Mesothelial cell of epicardium (in vitro differentiated cells): ENCODE data around the gene MED25. TPM values are rescaled to one million over a fixed set of nuclear protein-coding genes. Genes with fewer than 3 reads are reported as not detected.
A peak's percentile ranks its signal among the peaks of the same experiment; 100 is the strongest.

Source experiments
- DNase-seq, 2 experiments: peaks; one replicate each; pipeline ENCODE4 v3.0.0; 2021; ENCODE audit warnings: low spot score in 2 of 2; ENCODE audit not compliant: unreplicated experiment in 2 of 2
- H3K27ac Mint-ChIP-seq: 2 replicates; pipeline ENCODE4 v1.8.0; 2021; ENCODE audit warnings: mixed read lengths
- H3K27me3 Mint-ChIP-seq: 2 replicates; pipeline ENCODE4 v1.8.0; 2021; ENCODE audit warnings: low read depth, mixed read lengths
- H3K36me3 Mint-ChIP-seq: 2 replicates; pipeline ENCODE4 v1.8.0; 2021; ENCODE audit warnings: mixed read lengths
- H3K4me1 Mint-ChIP-seq: 2 replicates; pipeline ENCODE4 v1.8.0; 2021; ENCODE audit warnings: mixed read lengths
- H3K4me3 Mint-ChIP-seq: 2 replicates; pipeline ENCODE4 v1.8.0; 2021; ENCODE audit warnings: mild to moderate bottlenecking, moderate library complexity, mixed read lengths
- H3K9me3 Mint-ChIP-seq: 2 replicates; pipeline ENCODE4 v1.8.0; 2021; ENCODE audit warnings: mixed read lengths
- CTCF ChIP-seq: fragments of 200-600 bp; sonication (generic); IDR thresholded peaks from one replicate; pipeline ENCODE4 v1.5.0; 2021; ENCODE audit warnings: antibody characterized with exemption; ENCODE audit not compliant: unreplicated experiment
- total RNA-seq: library from RNA; stranded (reverse); gene quantifications from 3 replicates; pipeline ENCODE4 v1.2.1, GENCODE V29; 2021

MED25 gene
- total RNA-seq, 1 donor from 2014 or later: 103 TPM

GRCh38 chr19:49840321-49840720 lies 22.2 kb downstream of the MED25 start:
- no peak overlapping the region for H3K4me3 Mint-ChIP-seq
- H3K36me3 Mint-ChIP-seq: peaks cover 38% of the 10 kb centered on the region
- no peak for TF ChIP-seq CTCF
- H3K27me3 Mint-ChIP-seq: no peaks in the 10 kb centered on the region
- H3K9me3 Mint-ChIP-seq: no peaks in the 10 kb centered on the region
- H3K27ac Mint-ChIP-seq: peak overlapping the region; percentile 21
- H3K4me1 Mint-ChIP-seq: no peaks in the 10 kb centered on the region
- no peak for DNase-seq

GRCh38 chr19:49840736-49841249 lies 22.7 kb downstream of the MED25 start:
- Mint-ChIP-seq H3K36me3 (peaks cover 38% of the 10 kb centered on the region), H3K4me1 (no peaks in the 10 kb centered on the region), H3K4me3 (no peak overlapping the region), H3K9me3 (no peaks in the 10 kb centered on the region), H3K27ac (no peak overlapping the region), H3K27me3 (no peaks in the 10 kb centered on the region)
- no peak for DNase-seq
- TF ChIP-seq CTCF: no peak

GRCh38 chr19:49843265-49843664 lies 25.2 kb downstream of the MED25 start:
- Mint-ChIP-seq H3K4me3 (no peak overlapping the region), H3K36me3 (peaks cover 24% of the 10 kb centered on the region), H3K4me1 (no peaks in the 10 kb centered on the region), H3K27me3 (no peaks in the 10 kb centered on the region), H3K27ac (no peak overlapping the region), H3K9me3 (no peaks in the 10 kb centered on the region)
- DNase-seq: no peak
- TF ChIP-seq CTCF: no peak

- H3K4me3 Mint-ChIP-seq: no peak overlapping the region
- H3K4me1 Mint-ChIP-seq: no peaks in the 10 kb centered on the region
- no peak overlapping the region for H3K27ac Mint-ChIP-seq
- H3K9me3 Mint-ChIP-seq: peaks cover 6% of the 10 kb centered on the region
- no peaks in the 10 kb centered on the region for H3K27me3 Mint-ChIP-seq
- DNase-seq: no peak
- TF ChIP-seq CTCF: no peak
- peaks cover 20% of the 10 kb centered on the region for H3K36me3 Mint-ChIP-seq
These were observed 26.3 kb downstream of the MED25 start for GRCh38 chr19:49844138-49845095.

GRCh38 chr19:49845414-49845813 lies 27.3 kb downstream of the MED25 start:
- Mint-ChIP-seq H3K9me3 (peaks cover 13% of the 10 kb centered on the region), H3K27ac (no peak overlapping the region), H3K4me3 (no peak overlapping the region), H3K27me3 (no peaks in the 10 kb centered on the region), H3K36me3 (peaks cover 18% of the 10 kb centered on the region), H3K4me1 (peaks cover 6% of the 10 kb centered on the region)
- no peak for DNase-seq
- TF ChIP-seq CTCF: no peak
